Measurements from ENCODE around the gene AZU1.

DNA sequence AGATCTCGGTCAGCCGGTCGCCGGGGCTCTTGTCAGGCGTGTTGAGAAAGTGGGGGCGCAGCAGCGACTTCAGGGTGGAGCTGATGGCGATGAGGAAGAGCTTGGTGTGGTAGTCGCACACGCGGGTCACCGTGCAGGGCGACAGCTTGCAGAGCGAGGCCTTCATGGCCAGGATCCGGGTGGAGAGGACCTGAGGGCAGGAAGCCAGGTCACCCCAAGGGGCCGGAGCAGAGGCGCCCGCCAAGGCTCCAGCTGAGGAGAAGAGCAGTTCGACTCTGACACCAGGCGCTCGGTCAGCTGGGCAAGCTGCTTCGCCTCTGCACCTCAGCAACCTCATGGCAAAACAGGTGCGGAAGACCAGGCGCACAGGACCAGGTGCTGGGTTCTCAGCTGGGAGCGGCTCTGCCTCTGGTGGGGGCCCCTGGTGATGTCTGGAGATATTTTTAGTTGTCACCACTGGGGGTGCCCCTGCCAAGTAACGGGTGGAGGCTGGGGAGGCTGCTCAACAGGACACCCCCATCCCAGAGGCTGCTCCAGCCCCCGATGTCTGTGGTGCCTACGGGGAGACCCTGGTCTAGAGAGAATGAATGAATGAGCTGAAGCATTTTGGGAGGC, 47.7 kb downstream of the AZU1 start:
- no peak for TF ChIP-seq POLR2A (IDR thresholded peaks at IDR 0.05; ENCODE audit: low read length)
- TF ChIP-seq GATA1 (IDR thresholded peaks at IDR 0.05; ENCODE audit: low read depth, low read length) = no peak

Data from erythroblast (primary cell).